Measurements from ENCODE around the gene VPS50.
"Not testable (repeated sequence)": the region's sequence is repeated elsewhere in the genome, so short reads cannot be mapped to it uniquely, and the experiment has no call there.

VPS50 gene

GRCh38 chr7:93245525-93246432, 13.6 kb downstream of the VPS50 start:
- DNase-seq = no peak

- no peak for DNase-seq
These were observed 17.5 kb downstream of the VPS50 start for GRCh38 chr7:93249491-93250148.

- DNase-seq = no peak
These were observed 26.5 kb downstream of the VPS50 start for GRCh38 chr7:93258661-93259060.

GRCh38 chr7:93262535-93262934, 30.4 kb downstream of the VPS50 start:
- no peak for DNase-seq

GRCh38 chr7:93265220-93265619, 33.1 kb downstream of the VPS50 start:
- DNase-seq = no peak

DNA sequence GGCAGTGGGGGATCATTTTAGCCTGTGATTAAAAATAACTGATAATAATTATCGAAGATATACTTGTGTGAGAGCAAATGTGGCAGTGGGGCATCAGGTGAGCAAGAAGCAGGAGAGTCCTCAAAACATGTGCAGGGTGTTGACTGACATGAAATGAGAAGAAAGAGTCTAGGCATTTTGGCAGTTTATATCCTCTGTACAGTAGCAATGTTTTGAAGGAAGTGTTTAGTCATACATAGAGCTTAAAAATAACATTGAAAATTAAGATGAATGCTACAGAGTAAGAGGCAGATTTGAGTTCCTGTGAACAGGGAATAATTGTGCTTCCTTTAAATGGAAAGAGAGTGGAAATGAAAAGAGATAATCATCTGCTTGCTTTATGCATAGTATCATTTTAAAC, 47.4 kb downstream of the VPS50 start:
- DNase-seq = no peak

- no peak for DNase-seq
These were observed 52.7 kb downstream of the VPS50 start for GRCh38 chr7:93284908-93285307.

- DNase-seq = no peak
These were observed 61.1 kb downstream of the VPS50 start for GRCh38 chr7:93293229-93293628.

DNA sequence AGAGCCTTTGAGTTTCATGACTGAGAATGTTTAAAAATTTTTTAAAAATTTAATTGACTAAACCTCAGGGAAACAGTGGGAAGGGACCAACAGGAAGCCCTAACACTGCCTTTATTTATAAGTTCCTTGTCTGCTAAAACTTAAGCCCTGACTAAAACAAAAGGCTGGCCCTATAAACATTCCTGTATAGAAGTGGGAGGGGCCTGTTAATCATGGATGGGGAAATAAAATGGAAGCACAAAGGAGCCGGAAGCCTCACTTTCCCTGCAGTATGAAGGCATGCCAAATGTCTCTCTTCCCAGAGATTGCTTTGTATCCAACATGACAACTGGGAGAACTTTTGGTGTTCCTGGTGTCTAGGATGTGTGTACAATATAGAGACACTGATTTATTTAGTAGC, 66.0 kb downstream of the VPS50 start:
- no peak for DNase-seq

- DNase-seq = no peak
These were observed 66.5 kb downstream of the VPS50 start for GRCh38 chr7:93298671-93299070.

DNA sequence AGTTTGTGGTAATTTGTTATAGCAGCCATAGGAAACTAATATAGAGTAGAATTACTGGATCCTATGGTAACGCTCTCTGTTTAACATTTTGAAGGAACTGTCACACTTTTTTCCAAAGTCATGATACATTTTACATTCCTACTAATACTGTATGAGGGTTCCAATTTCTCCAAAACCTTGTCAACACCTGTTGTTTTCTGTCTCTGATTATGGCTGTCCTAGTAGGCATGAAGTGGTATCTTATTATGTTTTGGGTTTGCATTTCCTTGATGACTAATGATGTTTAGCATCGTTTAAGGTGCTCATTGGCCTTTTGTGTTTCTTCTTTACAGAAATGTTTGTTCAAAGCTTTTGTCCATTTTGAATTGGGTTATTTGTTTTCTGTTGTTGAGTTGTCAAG, 69.6 kb downstream of the VPS50 start:
- no peak for DNase-seq

DNA sequence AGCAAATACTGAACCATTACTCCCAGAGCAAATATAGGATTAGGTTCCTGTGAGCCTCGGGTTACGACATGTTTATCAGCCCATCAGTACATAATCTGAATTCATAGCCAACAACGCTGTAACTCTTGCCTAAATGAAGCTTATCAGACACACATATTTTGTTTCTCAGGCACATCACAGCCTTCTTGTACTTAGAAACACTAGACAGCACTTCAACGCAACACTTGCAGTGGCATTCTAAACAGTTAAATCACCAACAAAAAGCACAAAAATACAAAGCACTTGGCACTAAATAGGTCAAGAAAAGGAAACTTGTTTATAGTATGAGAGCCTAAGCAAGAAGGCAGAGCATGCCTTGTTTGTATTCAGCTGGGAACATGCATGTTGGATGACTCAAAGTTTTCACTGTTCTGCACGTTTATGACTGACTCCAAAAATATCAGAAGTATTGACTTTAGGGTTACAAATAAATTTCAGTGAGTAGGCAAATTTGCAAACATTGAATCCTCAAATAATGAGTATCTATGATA, 75.0 kb downstream of the VPS50 start:
- DNase-seq = no peak

GRCh38 chr7:93307943-93308342, 75.8 kb downstream of the VPS50 start:
- no peak for DNase-seq

DNA sequence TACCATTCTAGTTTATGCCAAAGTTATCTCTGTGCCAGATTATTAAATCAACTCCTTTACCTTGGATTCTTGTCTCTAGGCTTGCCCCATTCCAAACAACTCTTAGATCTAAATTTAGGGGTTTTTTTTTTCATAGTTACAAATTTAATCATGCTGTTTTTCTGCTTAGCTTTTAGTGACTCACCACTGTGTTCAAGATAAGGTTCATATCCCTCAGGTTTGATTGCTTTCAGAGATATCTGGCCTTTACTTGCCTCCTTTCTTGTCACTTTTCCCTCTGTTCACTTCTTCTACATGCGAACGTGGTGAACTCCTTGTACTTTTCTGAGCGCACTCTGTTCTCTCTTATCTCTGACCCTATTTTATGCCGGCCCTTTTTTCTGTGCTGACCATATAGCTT, 78.2 kb downstream of the VPS50 start:
- no peak for DNase-seq

GRCh38 chr7:93314449-93314848, 82.3 kb downstream of the VPS50 start:
- DNase-seq = no peak

DNA sequence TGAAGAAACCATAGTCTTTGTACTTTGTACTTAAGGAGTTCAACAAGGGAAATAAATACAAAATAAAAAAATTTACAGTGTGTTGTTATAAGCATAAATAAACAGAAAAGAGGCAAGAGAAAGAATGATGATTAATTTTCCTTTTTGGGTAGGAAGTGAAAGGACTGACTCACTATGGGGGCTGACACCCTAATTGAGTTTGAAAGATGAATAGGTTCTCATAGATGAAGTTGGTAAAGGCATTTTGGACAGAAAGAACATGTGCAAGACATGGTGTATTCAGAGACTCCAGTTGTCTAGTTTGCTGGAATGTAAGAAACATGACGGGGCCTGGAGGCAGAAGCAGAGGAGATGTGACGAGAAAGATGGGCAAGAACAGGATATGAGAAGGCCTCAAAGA, 83.7 kb downstream of the VPS50 start:
- DNase-seq = no peak

DNA sequence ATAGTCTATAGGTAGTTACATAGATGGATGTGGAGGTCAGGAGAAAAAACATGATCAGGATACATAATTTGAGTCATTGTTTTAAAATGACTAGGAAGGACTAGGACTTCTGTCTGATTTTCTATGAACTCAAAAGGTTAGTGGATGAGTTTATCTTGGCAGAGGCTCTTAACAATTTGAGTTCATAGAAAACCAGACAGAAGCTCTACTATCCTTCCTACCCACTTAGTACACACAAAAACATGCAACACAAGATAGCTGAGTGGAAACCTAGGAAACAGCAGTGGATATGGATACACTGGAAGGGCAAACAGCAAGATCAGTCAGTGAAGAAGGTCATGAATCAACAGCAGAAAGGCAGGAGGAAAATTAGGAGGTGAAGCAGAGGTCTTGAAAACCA, 84.6 kb downstream of the VPS50 start:
- no peak for DNase-seq

GRCh38 chr7:93320887-93321286, 88.7 kb downstream of the VPS50 start:
- DNase-seq = no peak

DNA sequence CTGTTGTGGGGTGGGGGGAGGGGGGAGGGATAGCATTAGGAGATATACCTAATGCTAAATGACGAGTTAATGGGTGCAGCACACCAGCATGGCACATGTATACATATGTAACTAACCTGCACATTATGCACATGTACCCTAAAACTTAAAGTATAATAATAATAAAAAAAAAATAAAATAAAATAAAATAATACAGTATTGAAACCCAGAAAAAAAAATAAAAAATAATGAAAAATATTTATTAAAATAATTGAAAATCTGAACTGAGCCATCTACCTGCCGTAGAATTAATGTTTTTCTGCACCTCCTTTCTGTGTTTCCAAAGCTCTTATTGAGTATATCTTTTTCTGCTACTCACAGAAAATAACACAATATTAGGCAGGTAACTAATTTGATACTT, 94.1 kb downstream of the VPS50 start:
- not testable (repeated sequence) for DNase-seq

DNA sequence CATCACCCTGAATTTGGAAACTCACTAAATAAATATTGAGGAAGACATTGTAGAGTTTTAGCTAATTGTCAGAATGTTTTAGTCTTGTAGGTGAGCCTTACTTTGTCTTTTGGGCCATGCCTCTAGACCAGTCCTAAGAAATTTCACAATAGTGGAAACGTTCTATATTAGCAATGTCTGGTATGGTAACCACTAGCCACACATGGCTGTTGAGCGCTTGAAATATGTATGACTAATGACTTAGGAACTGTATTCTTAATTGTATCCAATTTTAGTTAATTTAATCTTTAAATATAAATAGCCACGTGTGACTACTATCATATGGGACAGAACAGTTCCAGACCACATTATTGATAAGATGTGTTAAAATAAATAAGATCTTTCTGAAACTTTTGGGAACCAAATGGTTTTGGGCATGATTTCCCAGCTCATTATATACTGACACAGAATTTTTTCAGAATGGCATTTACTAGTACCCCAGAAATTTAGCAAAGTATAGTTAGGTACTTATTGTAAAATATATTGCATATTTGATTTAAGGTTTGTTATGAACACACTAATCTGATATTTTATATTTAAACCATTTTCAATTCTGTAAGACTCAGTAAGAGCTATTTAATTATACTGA, 95.0 kb downstream of the VPS50 start:
- DNase-seq = no peak

GRCh38 chr7:93331706-93332105, 99.5 kb downstream of the VPS50 start:
- DNase-seq = no peak

- DNase-seq = no peak
These were observed 100.0 kb downstream of the VPS50 start for GRCh38 chr7:93332172-93332571.

- DNase-seq = no peak
These were observed 104.9 kb downstream of the VPS50 start for GRCh38 chr7:93337052-93337451.

DNA sequence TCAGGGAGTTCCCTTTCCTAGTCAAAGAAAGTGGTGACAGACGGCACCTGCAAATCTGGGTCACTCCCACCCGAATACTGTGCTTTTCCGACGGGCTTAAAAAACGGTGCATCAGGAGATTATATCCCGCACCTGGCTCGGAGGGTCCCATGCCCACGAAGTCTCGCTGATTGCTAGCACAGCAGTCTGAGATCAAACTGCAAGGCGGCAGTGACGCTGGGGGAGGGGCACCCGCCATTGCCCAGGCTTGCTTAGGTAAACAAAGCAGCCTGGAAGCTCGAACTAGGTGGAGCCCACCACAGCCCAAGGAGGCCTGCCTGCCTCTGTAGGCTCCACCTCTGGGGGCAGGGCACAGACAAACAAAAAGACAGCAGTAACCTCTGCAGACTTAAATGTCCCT, 110.0 kb downstream of the VPS50 start:
- not testable (repeated sequence) for DNase-seq
